ENCODE results near the gene GALNT5.
"Not testable (repeated sequence)": the region's sequence is repeated elsewhere in the genome, so short reads cannot be mapped to it uniquely, and the experiment has no call there.

GALNT5 gene

GRCh38 chr2:157252529-157252928 is 5.0 kb upstream of the GALNT5 start:
- no peak for DNase-seq

- no peak for DNase-seq
These were observed 3.5 kb upstream of the GALNT5 start for GRCh38 chr2:157254041-157254440.

- DNase-seq = no peak
These were observed 1.8 kb upstream of the GALNT5 start for GRCh38 chr2:157255746-157256145.

- DNase-seq = no peak
These were observed 879 bp upstream of the GALNT5 start for GRCh38 chr2:157256626-157257025.

GRCh38 chr2:157258520-157259326 is 1.2 kb downstream of the GALNT5 start:
- no peak for DNase-seq

DNA sequence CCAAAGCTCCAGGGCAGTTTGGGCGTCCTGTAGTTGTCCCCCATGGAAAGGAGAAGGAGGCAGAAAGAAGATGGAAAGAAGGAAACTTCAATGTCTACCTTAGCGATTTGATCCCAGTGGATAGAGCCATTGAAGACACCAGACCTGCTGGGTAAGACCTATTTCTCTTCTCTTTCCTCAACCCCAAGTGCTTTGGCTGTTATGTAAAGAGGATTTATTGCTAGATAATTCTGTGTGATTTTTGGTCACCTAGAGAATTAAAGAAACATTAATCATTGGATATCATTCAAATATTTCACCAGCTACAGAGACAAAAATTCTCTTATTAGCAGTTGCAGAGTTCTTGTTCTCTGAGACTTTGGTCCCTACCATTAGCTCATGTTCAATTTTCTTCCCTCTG is 1.9 kb downstream of the GALNT5 start:
- no peak for DNase-seq

GRCh38 chr2:157259960-157260359 is 2.5 kb downstream of the GALNT5 start:
- no peak for DNase-seq

DNA sequence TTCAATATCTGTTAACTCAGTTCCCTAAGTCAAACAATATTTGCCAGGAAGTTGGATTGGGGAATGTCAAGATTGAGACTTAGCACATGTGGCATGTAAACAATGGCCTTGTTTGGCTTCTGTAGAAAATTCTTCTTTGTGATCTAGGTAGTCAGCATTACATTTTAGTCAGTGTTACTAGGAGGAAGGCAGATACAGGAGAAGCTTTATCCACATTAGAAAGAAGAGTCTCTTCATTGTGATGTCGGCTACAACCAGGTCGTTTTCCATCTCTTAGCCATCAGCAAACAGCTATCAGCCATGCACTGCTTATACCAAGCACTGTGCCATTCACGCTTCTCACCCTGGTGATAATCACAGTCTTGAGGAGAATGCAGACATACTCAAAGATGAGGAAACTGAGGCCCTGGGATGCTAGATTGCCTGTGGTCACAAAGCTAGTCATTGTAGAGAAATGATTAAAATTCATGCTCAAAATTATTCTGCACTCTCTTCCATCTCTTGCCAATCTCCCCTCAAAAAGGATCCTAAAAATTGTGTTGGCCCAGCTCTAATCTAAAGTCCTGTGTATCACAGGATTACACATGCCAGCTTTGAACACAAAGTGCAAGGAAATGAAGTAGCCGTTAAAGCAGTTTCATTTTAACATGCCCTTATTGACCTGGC is 3.2 kb downstream of the GALNT5 start:
- no peak for DNase-seq

GRCh38 chr2:157261199-157261782 is 3.8 kb downstream of the GALNT5 start:
- DNase-seq = no peak

DNA sequence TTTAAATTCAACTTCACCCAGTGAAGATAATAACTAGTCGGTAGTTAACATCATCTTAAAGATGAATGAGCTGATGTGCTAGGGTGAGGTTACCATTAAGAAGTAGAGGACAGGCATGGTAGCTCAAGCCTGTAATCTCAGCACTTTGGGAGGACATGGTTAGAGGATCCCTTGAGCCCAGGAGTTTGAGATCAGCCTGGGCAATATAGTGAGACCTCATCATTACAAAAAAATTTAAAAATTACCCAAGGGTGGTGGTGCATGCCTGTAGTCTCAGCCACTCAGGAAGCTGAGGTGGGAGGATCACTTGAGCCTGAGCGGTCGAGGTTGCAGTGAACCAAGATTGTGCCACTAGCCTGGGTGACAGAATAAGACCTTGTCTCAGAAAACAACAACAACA is 4.7 kb downstream of the GALNT5 start:
- DNase-seq = no peak

- no peak for DNase-seq
These were observed 6.6 kb downstream of the GALNT5 start for GRCh38 chr2:157264099-157264498.

- DNase-seq = no peak
These were observed 8.3 kb downstream of the GALNT5 start for GRCh38 chr2:157265825-157266224.

- no peak for DNase-seq
These were observed 10.0 kb downstream of the GALNT5 start for GRCh38 chr2:157267476-157267875.

GRCh38 chr2:157269060-157269459 is 11.6 kb downstream of the GALNT5 start:
- DNase-seq = no peak

GRCh38 chr2:157269922-157270321 is 12.4 kb downstream of the GALNT5 start:
- DNase-seq = no peak

GRCh38 chr2:157271590-157272203 is 14.2 kb downstream of the GALNT5 start:
- DNase-seq = no peak

DNA sequence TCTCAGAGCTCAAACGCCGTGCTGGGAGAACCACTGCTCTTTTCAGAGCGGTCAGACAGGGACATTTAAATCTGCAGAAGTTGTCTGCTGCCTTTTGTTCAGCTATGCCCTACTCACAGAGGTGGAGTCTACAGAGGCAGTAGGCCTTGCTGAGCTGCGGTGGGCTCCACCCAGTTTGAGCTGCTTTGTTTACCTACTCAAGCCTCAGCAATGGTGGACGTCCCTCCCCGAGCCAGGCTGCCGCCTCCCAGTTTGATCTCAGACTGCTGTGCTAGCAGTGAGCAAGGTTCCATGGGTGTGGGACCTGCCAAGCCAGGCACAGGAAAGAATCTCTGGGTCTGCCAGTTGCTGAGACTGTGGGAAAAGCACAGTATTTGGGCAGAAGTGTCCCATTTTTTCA is 21.8 kb downstream of the GALNT5 start:
- not testable (repeated sequence) for DNase-seq

GRCh38 chr2:157281316-157281715 is 23.8 kb downstream of the GALNT5 start:
- no peak for DNase-seq

DNA sequence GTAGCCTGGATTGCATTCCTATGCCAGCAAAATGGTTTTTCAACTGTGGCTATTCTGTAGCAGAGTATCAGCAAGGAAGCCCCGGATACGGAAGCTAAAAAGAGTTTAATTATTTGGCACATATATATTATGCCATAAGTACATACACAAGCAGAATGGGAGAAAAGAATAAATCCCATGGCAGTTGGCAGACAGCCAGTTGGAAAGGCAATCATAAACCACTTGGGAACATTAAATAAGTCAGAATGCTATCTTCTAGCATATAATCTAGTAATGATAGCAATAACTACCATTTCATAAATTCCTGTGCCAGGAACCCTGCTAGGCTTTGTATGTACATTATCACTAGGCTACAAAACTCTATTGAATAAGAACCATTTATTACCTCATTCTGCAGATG is 26.0 kb downstream of the GALNT5 start:
- no peak for DNase-seq

- no peak for DNase-seq
These were observed 29.7 kb downstream of the GALNT5 start for GRCh38 chr2:157287160-157287559.

GRCh38 chr2:157290525-157290924 is 33.0 kb downstream of the GALNT5 start:
- no peak for DNase-seq

- no peak for DNase-seq
These were observed 33.5 kb downstream of the GALNT5 start for GRCh38 chr2:157291018-157291417.

GRCh38 chr2:157292853-157293252 is 35.3 kb downstream of the GALNT5 start:
- DNase-seq = no peak

DNA sequence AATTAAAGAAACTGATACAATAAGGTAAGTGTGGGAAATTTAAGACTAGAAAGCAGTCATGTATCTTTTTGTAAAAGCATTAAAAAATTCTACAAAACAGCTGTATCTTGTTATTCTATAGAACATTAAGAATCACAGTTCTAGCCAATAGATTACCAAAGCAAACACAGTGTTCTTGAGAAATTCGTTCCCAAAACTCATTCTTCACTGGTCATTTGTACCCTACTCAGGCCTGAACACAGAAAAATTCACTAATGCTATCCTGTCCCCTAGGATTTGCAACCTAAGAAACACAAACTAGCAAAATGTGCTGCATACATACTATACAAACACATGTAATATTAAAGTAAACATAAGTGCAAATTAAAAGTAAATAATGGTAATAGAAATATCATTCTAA is 39.0 kb downstream of the GALNT5 start:
- no peak for DNase-seq
